COLO829 (cell line): ENCODE measurements around the gene SPATA33.
"Not testable (repeated sequence)": the region's sequence is repeated elsewhere in the genome, so short reads cannot be mapped to it uniquely, and the experiment has no call there.

Source experiments
- DNase-seq: peaks from one replicate; pipeline ENCODE4 v3.0.0; 2012; ENCODE audit warnings: low spot score

Gene SPATA33

GRCh38 chr16:89629827-89630610 lies 27.6 kb upstream of the SPATA33 start:
- DNase-seq, result no peak

- DNase-seq, result no peak
Measured at GRCh38 chr16:89633064-89633631, 24.5 kb upstream of the SPATA33 start.

GRCh38 chr16:89634463-89635385 lies 22.9 kb upstream of the SPATA33 start:
- DNase-seq, result not testable (repeated sequence)

DNA sequence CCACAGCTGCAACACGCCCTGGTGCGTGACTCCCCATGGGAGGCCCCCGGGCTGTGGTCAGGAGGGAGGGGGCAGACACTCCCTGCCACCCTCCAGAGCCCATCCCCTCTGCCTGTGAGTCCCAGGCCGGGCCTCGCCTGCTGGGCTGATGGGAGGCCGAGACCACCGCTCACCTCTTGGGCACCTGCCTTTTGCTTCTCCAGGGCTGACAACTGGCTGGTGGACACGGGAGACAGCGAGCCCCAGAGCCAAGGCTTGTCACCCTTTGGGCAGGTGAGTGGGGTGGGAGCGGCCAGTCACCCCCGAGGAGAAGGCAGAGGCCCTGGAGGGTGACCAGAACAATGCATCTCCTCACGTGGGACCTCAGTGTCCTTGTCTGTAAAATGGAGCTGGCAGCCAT lies 21.0 kb upstream of the SPATA33 start:
- DNase-seq, result no peak

GRCh38 chr16:89637379-89637778 lies 20.3 kb upstream of the SPATA33 start:
- no peak for DNase-seq

DNA sequence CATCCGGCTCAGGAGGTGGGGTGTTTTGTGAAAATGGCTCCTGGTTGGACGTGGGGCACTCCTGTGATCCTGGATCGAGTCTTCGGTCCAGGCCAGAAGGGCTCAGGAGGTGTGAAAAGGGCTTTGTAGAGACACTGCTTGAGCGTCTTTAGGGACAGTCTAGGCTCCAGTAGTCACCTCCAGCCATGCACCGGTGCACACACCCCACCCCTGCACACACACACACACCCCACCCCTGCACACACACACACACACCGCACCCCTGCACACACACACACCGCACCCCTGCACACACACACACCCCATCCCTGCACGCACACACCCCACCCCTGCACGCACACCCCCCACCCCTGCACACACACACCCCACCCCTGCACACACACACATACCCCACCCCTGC lies 19.2 kb upstream of the SPATA33 start:
- DNase-seq, result no peak

DNA sequence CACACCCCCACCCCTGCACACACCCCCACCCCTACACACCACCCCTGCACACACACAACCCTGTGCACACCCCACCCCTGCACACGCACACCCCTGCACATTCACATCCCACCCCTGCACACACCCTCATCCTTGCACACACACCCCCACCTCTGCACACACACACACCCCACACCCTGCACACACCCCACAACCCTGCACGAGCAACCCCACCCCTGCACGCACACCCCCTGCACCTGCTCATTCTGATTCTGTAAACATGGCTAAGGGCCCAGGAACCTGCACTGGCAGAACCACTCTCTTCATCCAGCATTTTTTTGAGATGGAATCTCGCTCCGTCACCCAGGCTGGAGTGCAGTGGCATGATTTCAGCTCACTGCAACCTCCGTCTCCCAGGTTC lies 18.3 kb upstream of the SPATA33 start:
- no peak for DNase-seq

DNA sequence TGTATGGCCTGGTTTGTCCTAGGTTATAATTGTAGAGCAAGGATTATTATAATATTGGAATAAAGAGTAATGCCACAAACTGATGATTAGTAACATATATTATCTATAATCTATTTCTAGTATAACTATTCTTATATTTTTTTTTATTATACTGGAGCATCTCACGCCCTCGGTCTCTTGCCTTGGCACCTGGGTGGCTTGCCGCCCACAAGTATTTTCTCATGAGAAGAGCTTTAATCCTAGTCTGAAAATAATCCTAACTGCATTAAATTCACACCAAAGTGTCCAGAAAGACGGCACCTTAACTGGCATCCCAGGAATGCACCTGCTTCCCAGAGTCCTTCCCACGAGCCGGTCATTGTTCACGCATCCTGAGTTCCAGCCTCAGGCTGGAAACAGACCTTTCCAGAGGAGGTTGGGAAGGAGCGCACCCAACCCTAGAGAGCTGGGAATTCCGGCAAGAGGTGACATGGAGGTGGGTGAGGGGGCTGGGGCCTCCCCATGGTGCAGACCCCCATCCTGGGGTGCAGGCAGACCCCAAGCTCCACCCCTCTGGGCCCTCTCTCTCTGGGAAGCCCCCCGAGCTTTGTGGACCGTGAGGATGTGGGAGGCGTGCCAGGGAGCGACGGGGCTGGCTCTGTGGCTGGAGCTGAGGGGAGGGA lies 16.0 kb upstream of the SPATA33 start:
- no peak for DNase-seq

- DNase-seq, result no peak
Measured at GRCh38 chr16:89642574-89642973, 15.1 kb upstream of the SPATA33 start.

- DNase-seq, result no peak
Measured at GRCh38 chr16:89643769-89644300, 13.8 kb upstream of the SPATA33 start.

GRCh38 chr16:89645122-89645521 lies 12.5 kb upstream of the SPATA33 start:
- DNase-seq, result no peak

DNA sequence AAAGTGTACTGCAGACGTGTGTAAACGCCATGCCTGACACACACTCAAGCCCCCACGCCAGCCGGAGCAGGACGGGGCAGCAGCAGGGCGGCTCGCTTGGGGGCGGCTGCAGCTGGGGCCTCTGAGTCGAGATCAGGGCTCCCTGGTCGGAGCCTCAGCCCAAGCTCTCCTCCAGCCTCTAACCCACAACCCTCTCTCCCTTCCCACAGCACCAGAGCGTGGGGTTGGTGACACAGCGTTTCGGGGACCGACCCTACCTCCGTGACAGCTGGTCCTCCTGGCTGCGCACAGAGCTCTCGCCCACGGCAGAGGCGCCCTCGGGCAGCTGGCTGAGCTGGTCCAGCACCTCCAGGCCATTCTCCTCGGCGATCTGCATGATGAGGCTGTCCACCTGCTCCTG lies 11.4 kb upstream of the SPATA33 start:
- no peak for DNase-seq

- no peak for DNase-seq
Measured at GRCh38 chr16:89646906-89647305, 10.7 kb upstream of the SPATA33 start.

DNA sequence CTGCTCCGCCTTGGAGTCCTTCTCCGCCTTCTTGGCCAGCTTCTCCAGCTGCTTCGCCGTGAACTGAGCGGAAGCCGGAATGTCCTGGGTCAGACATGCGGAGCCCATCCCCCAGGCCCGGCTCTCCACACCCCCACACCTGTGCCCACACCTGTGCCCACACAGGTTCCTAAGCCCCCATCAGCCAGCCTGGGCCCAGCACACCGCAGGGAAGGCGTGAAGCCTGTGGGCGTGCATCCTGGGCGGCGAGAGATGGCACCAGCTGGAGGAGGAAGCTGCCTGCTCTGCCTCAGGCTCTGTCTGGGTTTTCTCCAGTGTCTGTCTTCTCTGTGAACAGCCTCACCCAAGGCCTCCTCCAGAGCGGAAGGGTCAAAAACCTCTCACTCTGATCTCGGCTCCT lies 6.1 kb upstream of the SPATA33 start:
- DNase-seq, result no peak

DNA sequence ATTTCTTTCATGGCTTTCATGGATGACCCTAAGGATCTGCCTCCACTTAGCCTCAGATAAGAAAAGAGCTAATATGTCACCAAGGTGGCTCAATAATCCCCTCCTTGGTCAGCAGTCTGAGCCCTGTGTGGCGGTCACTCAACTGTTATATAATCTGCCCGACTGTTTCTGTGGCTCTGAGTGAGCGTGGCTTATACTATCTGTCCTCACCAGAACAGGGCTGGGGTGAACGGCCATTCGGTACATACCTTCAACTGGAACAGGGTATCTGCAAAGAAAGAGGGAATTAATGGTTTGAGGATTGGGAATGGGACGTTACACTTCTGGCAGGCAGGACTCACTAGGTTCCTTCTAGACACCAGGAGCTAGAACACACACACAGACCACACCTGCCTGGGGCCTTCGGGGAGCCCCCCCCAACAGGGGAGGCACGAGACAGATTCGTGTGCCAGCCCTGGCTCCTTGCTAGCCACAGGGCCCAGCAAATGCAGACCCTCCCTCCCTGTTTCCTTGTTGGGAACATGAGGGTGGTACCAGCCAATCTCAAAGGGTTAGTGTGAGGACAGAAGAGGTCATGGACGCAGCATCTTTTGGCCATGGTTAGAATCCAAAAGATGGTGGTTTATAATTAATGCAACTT lies 3.9 kb upstream of the SPATA33 start:
- DNase-seq, result no peak

- no peak for DNase-seq
Measured at GRCh38 chr16:89655062-89655643, 2.5 kb upstream of the SPATA33 start.

GRCh38 chr16:89656435-89657121 lies 1.1 kb upstream of the SPATA33 start:
- DNase-seq, result no peak

- DNase-seq, result peak; percentile 1
Measured at GRCh38 chr16:89658221-89658879, 714 bp downstream of the SPATA33 start.

DNA sequence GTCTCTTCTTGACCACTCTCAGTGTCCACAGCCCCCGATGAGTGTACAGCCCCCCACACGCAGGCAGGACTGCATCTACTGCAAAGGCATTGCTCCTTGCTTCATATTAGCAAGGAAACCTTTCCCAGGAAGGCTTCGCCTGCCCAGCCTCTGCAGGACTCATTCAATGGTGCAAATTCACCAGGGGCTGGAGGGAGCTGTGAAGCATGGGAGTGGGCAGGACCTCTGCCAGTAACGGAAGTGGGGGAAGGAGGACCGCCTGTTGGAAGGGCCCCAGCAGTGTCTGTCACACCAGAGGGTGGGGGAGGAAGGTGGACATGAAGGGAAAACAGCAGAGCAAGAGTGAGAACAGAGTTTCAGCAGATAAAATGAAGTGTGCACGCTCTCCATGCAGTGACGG lies 2.5 kb downstream of the SPATA33 start:
- no peak for DNase-seq

- DNase-seq, result no peak
Measured at GRCh38 chr16:89661215-89661614, 3.6 kb downstream of the SPATA33 start.
